GM23338 (cell line): Measurements from ENCODE around the gene AKNA. TPM values are rescaled to one million over a fixed set of nuclear protein-coding genes. Genes with fewer than 3 reads are reported as not detected.

Source experiments
- ATAC-seq: fragments of 200-7000 bp; cut with Tn5 transposase; 3 replicates; pipeline ENCODE4 v1.9.1; 2020
- DNase-seq: peaks from one replicate; pipeline ENCODE4 v3.0.0-alpha.2; 2015; ENCODE audit warnings: low spot score
- H2AFZ ChIP-seq: fragments of 200-600 bp; sonication (generic); 2 replicates; pipeline ENCODE4 v1.8.0; 2016; ENCODE audit warnings: antibody characterized with exemption, mild to moderate bottlenecking, moderate library complexity
- H3F3A ChIP-seq: fragments of 200-600 bp; sonication (generic); replicated peaks from 2 replicates; pipeline ENCODE4 v1.8.0; 2017; ENCODE audit warnings: antibody characterized with exemption, mixed run types, low read depth
- H3K27ac ChIP-seq: fragments of 200-600 bp; sonication (generic); 2 replicates; pipeline ENCODE4 v1.6.1; 2016; ENCODE audit warnings: low read depth
- H3K27me3 ChIP-seq: fragments of 200-600 bp; sonication (generic); 2 replicates; pipeline ENCODE4 v1.8.0; 2016; ENCODE audit warnings: mild to moderate bottlenecking, mixed run types, moderate library complexity; ENCODE audit not compliant: insufficient read depth
- H3K36me3 ChIP-seq: fragments of 200-600 bp; sonication (generic); 2 replicates; pipeline ENCODE4 v1.8.0; 2016; ENCODE audit warnings: mild to moderate bottlenecking; ENCODE audit not compliant: insufficient read depth
- H3K4me1 ChIP-seq: fragments of 200-600 bp; sonication (generic); 2 replicates; pipeline ENCODE4 v1.8.0; 2016; ENCODE audit warnings: mild to moderate bottlenecking, moderate library complexity; ENCODE audit not compliant: insufficient read depth
- H3K4me2 ChIP-seq: fragments of 200-600 bp; sonication (generic); 2 replicates; pipeline ENCODE4 v1.7.1; 2017; ENCODE audit warnings: mixed run types
- H3K4me3 ChIP-seq: fragments of 200-600 bp; sonication (generic); 2 replicates; pipeline ENCODE4 v1.6.1; 2016; ENCODE audit warnings: mixed run types
- H3K79me2 ChIP-seq: fragments of 200-600 bp; sonication (generic); replicated peaks from 2 replicates; pipeline ENCODE4 v1.8.0; 2017; ENCODE audit warnings: mild to moderate bottlenecking; ENCODE audit not compliant: insufficient read depth
- H3K9me2 ChIP-seq: fragments of 200-600 bp; sonication (generic); 2 replicates; pipeline ENCODE4 v1.8.0; 2017; ENCODE audit not compliant: insufficient read depth
- H4K20me1 ChIP-seq: fragments of 200-600 bp; sonication (generic); replicated peaks from 2 replicates; pipeline ENCODE4 v1.8.0; 2017; ENCODE audit warnings: mild to moderate bottlenecking; ENCODE audit not compliant: insufficient read depth
- H3K27ac Mint-ChIP-seq: 2 replicates; pipeline ENCODE4 v1.8.0; 2020; ENCODE audit warnings: inconsistent platforms, mild to moderate bottlenecking, moderate library complexity, mixed read lengths
- H3K27me3 Mint-ChIP-seq: 3 replicates; pipeline ENCODE4 v1.8.0; 2022; ENCODE audit warnings: low read depth, mild to moderate bottlenecking, moderate library complexity, mixed read lengths, inconsistent platforms; ENCODE audit not compliant: insufficient read depth, poor library complexity
- H3K36me3 Mint-ChIP-seq: 3 replicates; pipeline ENCODE4 v1.8.0; 2021; ENCODE audit warnings: low read depth, mild to moderate bottlenecking, inconsistent platforms, moderate library complexity, mixed read lengths
- H3K4me1 Mint-ChIP-seq: 3 replicates; pipeline ENCODE4 v1.8.0; 2020; ENCODE audit warnings: mild to moderate bottlenecking, inconsistent platforms, mixed read lengths
- H3K4me3 Mint-ChIP-seq: 3 replicates; pipeline ENCODE4 v1.8.0; 2021; ENCODE audit warnings: moderate library complexity, mild to moderate bottlenecking, inconsistent platforms, mixed read lengths
- H3K9me3 Mint-ChIP-seq: 3 replicates; pipeline ENCODE4 v1.8.0; 2020; ENCODE audit warnings: moderate library complexity, mild to moderate bottlenecking, inconsistent platforms, mixed read lengths
- EZH2 ChIP-seq: fragments of 200-600 bp; sonication (generic); IDR thresholded peaks from one replicate; pipeline ENCODE4 v1.8.0; 2017; ENCODE audit warnings: antibody characterized with exemption, mild to moderate bottlenecking, low read depth; ENCODE audit not compliant: unreplicated experiment
- EZH2phosphoT487 ChIP-seq: fragments of 200-600 bp; sonication (generic); IDR thresholded peaks from one replicate; pipeline ENCODE4 v1.8.1; 2018; ENCODE audit warnings: antibody characterized with exemption; ENCODE audit not compliant: unreplicated experiment
- JUNB ChIP-seq: IDR thresholded peaks from one replicate; pipeline ENCODE4 v1.6.1; 2016; ENCODE audit warnings: antibody characterized with exemption; ENCODE audit not compliant: unreplicated experiment
- POLR2AphosphoS5 ChIP-seq: IDR thresholded peaks from 2 replicates; pipeline ENCODE4 v1.6.1; 2016; ENCODE audit warnings: antibody characterized with exemption, low read depth
- polyA plus RNA-seq: library from polyadenylated mRNA; unstranded; fragments of >200 nt; fragmentation: Nextera tagmentation; extraction: Ambion mirVana; gene quantifications from 2 replicates; pipeline ENCODE4 v1.2.1, GENCODE V29; 2016
- total RNA-seq: library from RNA; depleted of rRNA; stranded (reverse); fragments of >200 nt; shearing (Covaris generic); gene quantifications from 2 replicates; pipeline ENCODE4 v1.2.3, GENCODE V29; 2014
- TF ChIP-seq, protein P1 (sequence below): IDR thresholded peaks from 2 replicates; pipeline ENCODE4 v1.6.1; 2016; ENCODE audit warnings: antibody characterized with exemption
- TF ChIP-seq, protein P2 (sequence below), 2 experiments: fragments of 200-600 bp in 1 of 2; sonication (generic) in 1 of 2; conservative IDR thresholded peaks; 2 replicates each; pipeline versions ENCODE4 v1.5.1 to v1.6.1; 2016 to 2017; ENCODE audit warnings: antibody characterized with exemption in 2 of 2, low read depth in 2 of 2, mild to moderate bottlenecking in 2 of 2, moderate library complexity in 1 of 2
- TF ChIP-seq, protein P3 (sequence below): IDR thresholded peaks from one replicate; pipeline ENCODE4 v1.6.1; 2018; ENCODE audit warnings: antibody characterized with exemption; ENCODE audit not compliant: unreplicated experiment

The AKNA gene
- total and polyA plus RNA-seq, 2 experiments from 2014 or later: 9.0 to 28.1 TPM

DNA sequence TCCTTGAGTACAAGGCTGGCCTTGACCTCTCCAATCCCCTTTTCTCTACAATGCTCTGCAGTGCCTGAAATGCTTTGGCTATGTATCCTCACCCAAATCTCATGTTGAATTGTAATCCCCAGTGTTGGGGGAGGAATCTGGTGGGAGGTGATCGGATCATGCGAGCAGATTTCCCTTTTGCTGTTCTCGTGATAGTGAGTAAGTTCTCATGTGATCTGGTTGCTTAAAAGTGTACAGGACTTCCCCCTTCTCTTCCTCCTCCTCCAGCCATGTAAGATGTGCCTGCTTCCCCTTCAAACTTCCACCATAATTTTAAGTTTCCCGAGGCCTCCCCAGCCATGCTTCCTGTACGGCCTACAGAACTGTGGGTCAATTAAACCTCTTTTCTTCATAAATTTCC lies 28.5 kb upstream of the AKNA start (continued):
- TF ChIP-seq EZH2phosphoT487: no peak

DNA sequence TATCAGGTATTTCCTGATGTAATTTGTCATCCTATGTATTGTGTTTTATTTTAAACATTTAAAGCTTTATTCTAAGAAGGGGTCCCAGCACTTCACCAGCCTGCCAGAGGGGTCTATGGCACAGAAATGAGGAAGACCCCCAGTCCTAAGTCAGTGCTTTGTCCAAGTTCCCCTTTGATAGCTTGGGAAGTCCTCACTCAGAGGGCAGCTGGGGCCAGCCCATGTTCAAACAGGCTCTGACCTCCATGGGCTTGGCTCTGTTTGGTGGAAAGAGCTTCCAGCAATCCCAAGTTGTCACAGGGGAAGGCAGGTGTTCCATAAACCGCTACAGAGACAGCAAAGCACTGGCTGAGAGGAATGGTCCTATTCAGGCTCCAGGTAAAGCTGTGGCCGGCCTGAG lies 26.6 kb upstream of the AKNA start:
- H3K4me3 Mint-ChIP-seq: no peak overlapping the region
- TF ChIP-seq, protein P1, sequence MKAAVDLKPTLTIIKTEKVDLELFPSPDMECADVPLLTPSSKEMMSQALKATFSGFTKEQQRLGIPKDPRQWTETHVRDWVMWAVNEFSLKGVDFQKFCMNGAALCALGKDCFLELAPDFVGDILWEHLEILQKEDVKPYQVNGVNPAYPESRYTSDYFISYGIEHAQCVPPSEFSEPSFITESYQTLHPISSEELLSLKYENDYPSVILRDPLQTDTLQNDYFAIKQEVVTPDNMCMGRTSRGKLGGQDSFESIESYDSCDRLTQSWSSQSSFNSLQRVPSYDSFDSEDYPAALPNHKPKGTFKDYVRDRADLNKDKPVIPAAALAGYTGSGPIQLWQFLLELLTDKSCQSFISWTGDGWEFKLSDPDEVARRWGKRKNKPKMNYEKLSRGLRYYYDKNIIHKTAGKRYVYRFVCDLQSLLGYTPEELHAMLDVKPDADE: no peak
- no peak for TF ChIP-seq EZH2
- Histone ChIP-seq H3K36me3 (no peaks in the 10 kb centered on the region), H3K79me2 (no peaks in the 10 kb centered on the region), H3K4me3 (no peak overlapping the region), H3F3A (no peaks in the 10 kb centered on the region), H2AFZ (no peak overlapping the region), H3K27me3 (no peaks in the 10 kb centered on the region), H3K4me2 (no peak overlapping the region), H3K27ac (no peak overlapping the region), H3K9me2 (no peaks in the 10 kb centered on the region), H4K20me1 (no peaks in the 10 kb centered on the region), H3K4me1 (0 out of 2 replicates have a peak, but pooled peaks cover 8% of the 10 kb centered on the region)
- no peaks in the 10 kb centered on the region; the same call in 2 of the 3 replicates for H3K36me3 Mint-ChIP-seq
- H3K9me3 Mint-ChIP-seq: no peaks in the 10 kb centered on the region
- H3K4me1 Mint-ChIP-seq: peaks cover 36% of the 10 kb centered on the region
- DNase-seq (no peak), ATAC-seq (no peak)
- peaks cover 19% of the 10 kb centered on the region for H3K27me3 Mint-ChIP-seq
- H3K27ac Mint-ChIP-seq: no peak overlapping the region

GRCh38 chr9:114413861-114414301 lies 26.1 kb upstream of the AKNA start:
- peaks cover 12% of the 10 kb centered on the region; the same call in 1 of the 2 replicates for H3K4me1 ChIP-seq
- H3K4me2 ChIP-seq: no peak overlapping the region
- H2AFZ ChIP-seq: no peak overlapping the region
- H3K27me3 ChIP-seq: no peaks in the 10 kb centered on the region
- ATAC-seq (peak; percentile 35), DNase-seq (peak; percentile 44)
- H3K36me3 ChIP-seq: no peaks in the 10 kb centered on the region
- Mint-ChIP-seq H3K27ac (no peak overlapping the region), H3K27me3 (peaks cover 19% of the 10 kb centered on the region), H3K36me3 (no peaks in the 10 kb centered on the region; the same call in 2 of the 3 replicates), H3K4me3 (no peak overlapping the region), H3K4me1 (peaks cover 40% of the 10 kb centered on the region), H3K9me3 (no peaks in the 10 kb centered on the region)
- no peaks in the 10 kb centered on the region for H3F3A ChIP-seq
- no peaks in the 10 kb centered on the region for H3K9me2 ChIP-seq
- H4K20me1 ChIP-seq: no peaks in the 10 kb centered on the region
- no peak overlapping the region for H3K27ac ChIP-seq
- no peaks in the 10 kb centered on the region for H3K79me2 ChIP-seq
- H3K4me3 ChIP-seq: no peak overlapping the region
- TF ChIP-seq EZH2phosphoT487 (no peak), JUNB (no peak), POLR2AphosphoS5 (no peak), EZH2 (no peak)
- TF ChIP-seq, protein P2, sequence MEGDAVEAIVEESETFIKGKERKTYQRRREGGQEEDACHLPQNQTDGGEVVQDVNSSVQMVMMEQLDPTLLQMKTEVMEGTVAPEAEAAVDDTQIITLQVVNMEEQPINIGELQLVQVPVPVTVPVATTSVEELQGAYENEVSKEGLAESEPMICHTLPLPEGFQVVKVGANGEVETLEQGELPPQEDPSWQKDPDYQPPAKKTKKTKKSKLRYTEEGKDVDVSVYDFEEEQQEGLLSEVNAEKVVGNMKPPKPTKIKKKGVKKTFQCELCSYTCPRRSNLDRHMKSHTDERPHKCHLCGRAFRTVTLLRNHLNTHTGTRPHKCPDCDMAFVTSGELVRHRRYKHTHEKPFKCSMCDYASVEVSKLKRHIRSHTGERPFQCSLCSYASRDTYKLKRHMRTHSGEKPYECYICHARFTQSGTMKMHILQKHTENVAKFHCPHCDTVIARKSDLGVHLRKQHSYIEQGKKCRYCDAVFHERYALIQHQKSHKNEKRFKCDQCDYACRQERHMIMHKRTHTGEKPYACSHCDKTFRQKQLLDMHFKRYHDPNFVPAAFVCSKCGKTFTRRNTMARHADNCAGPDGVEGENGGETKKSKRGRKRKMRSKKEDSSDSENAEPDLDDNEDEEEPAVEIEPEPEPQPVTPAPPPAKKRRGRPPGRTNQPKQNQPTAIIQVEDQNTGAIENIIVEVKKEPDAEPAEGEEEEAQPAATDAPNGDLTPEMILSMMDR (conservative IDR thresholded peaks at IDR 0.05; ENCODE audit: low read depth in 2 of 2): no peak
- TF ChIP-seq, protein P3, sequence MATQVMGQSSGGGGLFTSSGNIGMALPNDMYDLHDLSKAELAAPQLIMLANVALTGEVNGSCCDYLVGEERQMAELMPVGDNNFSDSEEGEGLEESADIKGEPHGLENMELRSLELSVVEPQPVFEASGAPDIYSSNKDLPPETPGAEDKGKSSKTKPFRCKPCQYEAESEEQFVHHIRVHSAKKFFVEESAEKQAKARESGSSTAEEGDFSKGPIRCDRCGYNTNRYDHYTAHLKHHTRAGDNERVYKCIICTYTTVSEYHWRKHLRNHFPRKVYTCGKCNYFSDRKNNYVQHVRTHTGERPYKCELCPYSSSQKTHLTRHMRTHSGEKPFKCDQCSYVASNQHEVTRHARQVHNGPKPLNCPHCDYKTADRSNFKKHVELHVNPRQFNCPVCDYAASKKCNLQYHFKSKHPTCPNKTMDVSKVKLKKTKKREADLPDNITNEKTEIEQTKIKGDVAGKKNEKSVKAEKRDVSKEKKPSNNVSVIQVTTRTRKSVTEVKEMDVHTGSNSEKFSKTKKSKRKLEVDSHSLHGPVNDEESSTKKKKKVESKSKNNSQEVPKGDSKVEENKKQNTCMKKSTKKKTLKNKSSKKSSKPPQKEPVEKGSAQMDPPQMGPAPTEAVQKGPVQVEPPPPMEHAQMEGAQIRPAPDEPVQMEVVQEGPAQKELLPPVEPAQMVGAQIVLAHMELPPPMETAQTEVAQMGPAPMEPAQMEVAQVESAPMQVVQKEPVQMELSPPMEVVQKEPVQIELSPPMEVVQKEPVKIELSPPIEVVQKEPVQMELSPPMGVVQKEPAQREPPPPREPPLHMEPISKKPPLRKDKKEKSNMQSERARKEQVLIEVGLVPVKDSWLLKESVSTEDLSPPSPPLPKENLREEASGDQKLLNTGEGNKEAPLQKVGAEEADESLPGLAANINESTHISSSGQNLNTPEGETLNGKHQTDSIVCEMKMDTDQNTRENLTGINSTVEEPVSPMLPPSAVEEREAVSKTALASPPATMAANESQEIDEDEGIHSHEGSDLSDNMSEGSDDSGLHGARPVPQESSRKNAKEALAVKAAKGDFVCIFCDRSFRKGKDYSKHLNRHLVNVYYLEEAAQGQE: no peak
- TF ChIP-seq, protein P1: no peak
